OCI-LY7 (cell line): ENCODE measurements around the gene CSNK1G1. TPM values are rescaled to one million over a fixed set of nuclear protein-coding genes. Genes with fewer than 3 reads are reported as not detected.
A peak's percentile ranks its signal among the peaks of the same experiment; 100 is the strongest.

Experiments
- BruUV-seq: library from RNA; stranded (reverse); fragments of 400-500 nt; replicated peaks from 2 replicates; lab custom pipeline; 2021; lab: Mats Ljungman, UMichigan
- CTCF ChIA-PET: fragments of 300-600 bp; sonication (Branson Sonifier 250); formaldehyde crosslinking; loops from one replicate; lab custom pipeline; 2022; ENCODE audit warnings: antibody characterized with exemption; ENCODE audit not compliant: unreplicated experiment; lab: Charles Lee
- POLR2A ChIA-PET: fragments of 300-600 bp; sonication (Branson Sonifier 250); formaldehyde crosslinking; loops from one replicate; lab custom pipeline; 2022; ENCODE audit warnings: antibody characterized with exemption; lab: Charles Lee
- DNase-seq: peaks from one replicate; pipeline ENCODE4 v3.0.0-alpha.2; 2015; ENCODE audit warnings: low spot score
- H2AFZ ChIP-seq: fragments of 200-600 bp; sonication (generic), shearing (Covaris generic); 2 replicates; pipeline ENCODE4 v1.6.1; 2014; ENCODE audit warnings: mild to moderate bottlenecking, antibody characterized with exemption, low read length, moderate library complexity
- H3K27ac ChIP-seq: fragments of 200-600 bp; sonication (generic); 2 replicates; pipeline ENCODE4 v1.5.1; 2014; ENCODE audit warnings: mixed run types, low read depth, mild to moderate bottlenecking, moderate library complexity, low read length, inconsistent platforms; ENCODE audit not compliant: poor library complexity, severe bottlenecking
- H3K36me3 ChIP-seq: fragments of 200-600 bp; sonication (generic); 2 replicates; pipeline ENCODE4 v1.6.1; 2014; ENCODE audit warnings: mild to moderate bottlenecking, antibody characterized with exemption, low read length, moderate library complexity, mixed read lengths; ENCODE audit not compliant: insufficient read depth
- H3K4me1 ChIP-seq: fragments of 200-600 bp; sonication (generic); 2 replicates; pipeline ENCODE4 v1.5.1; 2014; ENCODE audit warnings: mild to moderate bottlenecking, low read length; ENCODE audit not compliant: insufficient read depth, poor library complexity, severe bottlenecking
- H3K4me2 ChIP-seq: fragments of 200-600 bp; sonication (generic); 2 replicates; pipeline ENCODE4 v1.6.1; 2014; ENCODE audit warnings: mild to moderate bottlenecking, low read length
- H3K4me3 ChIP-seq: fragments of 200-600 bp; sonication (generic); 2 replicates; pipeline ENCODE4 v1.5.1; 2014; ENCODE audit warnings: mild to moderate bottlenecking, low read depth, low read length; ENCODE audit not compliant: poor library complexity, severe bottlenecking
- H3K79me2 ChIP-seq: fragments of 200-600 bp; sonication (generic); 2 replicates; pipeline ENCODE4 v1.6.1; 2016; ENCODE audit warnings: low read depth, mild to moderate bottlenecking, low read length, moderate library complexity, mixed read lengths; ENCODE audit not compliant: insufficient read depth
- H3K9me2 ChIP-seq: fragments of 200-600 bp; sonication (generic); 2 replicates; pipeline ENCODE4 v1.6.1; 2016; ENCODE audit warnings: mild to moderate bottlenecking, low read length, mixed read lengths; ENCODE audit not compliant: insufficient read depth
- H3K9me3 ChIP-seq: fragments of 200-600 bp; sonication (generic); 2 replicates; pipeline ENCODE4 v1.6.1; 2014; ENCODE audit warnings: mild to moderate bottlenecking, mixed run types, low read length, mixed read lengths
- H4K20me1 ChIP-seq: fragments of 200-600 bp; sonication (generic); 2 replicates; pipeline ENCODE4 v1.6.1; 2014; ENCODE audit warnings: mild to moderate bottlenecking, antibody characterized with exemption, low read length, moderate library complexity, mixed read lengths; ENCODE audit not compliant: insufficient read depth
- EZH2phosphoT487 ChIP-seq: fragments of 200-600 bp; sonication (generic); IDR thresholded peaks from 2 replicates; pipeline ENCODE4 v1.6.1; 2018; ENCODE audit warnings: low read depth, borderline replicate concordance, mild to moderate bottlenecking, mixed run types, antibody characterized with exemption, low read length, moderate library complexity, mixed read lengths
- intact Hi-C: fragments of 100-400 bp; cut with micrococcal nuclease; formaldehyde crosslinking; loops from one replicate; pipeline ENCODE4 v1.10.0; 2022; ENCODE audit not compliant: unreplicated experiment
- total RNA-seq, 2 experiments: library from RNA; depleted of rRNA in 1 of 2; stranded (reverse); fragments of >200 nt in 1 of 2; shearing (Covaris generic) in 1 of 2; gene quantifications; 2 replicates each; pipeline ENCODE4 v1.2.3, GENCODE V29; 2014 to 2022
- TF ChIP-seq, protein P1 (sequence below): fragments of 200-600 bp; sonication (generic); conservative IDR thresholded peaks from 2 replicates; pipeline ENCODE4 v1.5.1; 2014; ENCODE audit warnings: mild to moderate bottlenecking, antibody characterized with exemption, low read length, moderate library complexity, mixed read lengths

Gene CSNK1G1
- total RNA-seq, 2 experiments from 2014 or later, result 8.8 to 14.1 TPM

DNA sequence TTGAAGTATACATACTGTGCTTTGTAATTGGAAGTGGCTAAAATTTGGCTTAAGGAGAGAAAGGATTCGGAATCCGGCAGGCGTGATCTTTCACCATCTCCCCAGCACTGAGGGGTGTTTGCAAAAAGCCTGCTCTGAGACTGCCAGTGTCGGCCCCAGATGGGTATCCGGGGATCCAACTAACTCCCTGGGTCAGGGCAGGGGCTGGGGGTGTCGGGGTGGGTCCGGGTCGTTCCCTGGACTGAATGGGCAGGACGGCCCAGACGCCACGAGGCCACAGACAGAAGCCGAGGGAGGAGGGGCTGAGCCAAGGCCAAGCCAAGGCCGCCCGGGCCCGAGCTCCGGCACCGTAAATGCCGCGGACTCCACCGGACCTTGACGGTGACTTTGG lies 193.5 kb downstream of the CSNK1G1 start:
- no TSS peak for BruUV-seq
- 0 out of 2 replicates have a peak, but pooled peaks cover 3% of the 10 kb centered on the region for H4K20me1 ChIP-seq
- H3K27ac ChIP-seq, result peak overlapping the region; percentile 45
- peaks cover 27% of the 10 kb centered on the region for H3K79me2 ChIP-seq
- H3K4me2 ChIP-seq, result peak overlapping the region; percentile 74
- no peak for DNase-seq
- ChIA-PET POLR2A (interaction anchor here (1.2 to 2.0 kb wide), 2 partner anchors 10 to 13 kb away, joined by 3 to 14 read pairs; no protein-coding TSS in a partner anchor), CTCF (interaction anchor here (1.2 kb wide), 1 partner anchor 9 kb away, joined by 3 read pairs; no protein-coding TSS in a partner anchor)
- H3K9me3 ChIP-seq, result no peaks in the 10 kb centered on the region
- no peak overlapping the region for H2AFZ ChIP-seq
- H3K4me1 ChIP-seq, result peaks cover 35% of the 10 kb centered on the region
- intact Hi-C loops, result loop anchor here (2.0 to 5.0 kb wide), 2 partner anchors 195 to 224 kb away; partner anchors contain the start of genes CSNK1G1 and TRIP4
- TF ChIP-seq EZH2phosphoT487, result no peak
- TF ChIP-seq, protein P1, sequence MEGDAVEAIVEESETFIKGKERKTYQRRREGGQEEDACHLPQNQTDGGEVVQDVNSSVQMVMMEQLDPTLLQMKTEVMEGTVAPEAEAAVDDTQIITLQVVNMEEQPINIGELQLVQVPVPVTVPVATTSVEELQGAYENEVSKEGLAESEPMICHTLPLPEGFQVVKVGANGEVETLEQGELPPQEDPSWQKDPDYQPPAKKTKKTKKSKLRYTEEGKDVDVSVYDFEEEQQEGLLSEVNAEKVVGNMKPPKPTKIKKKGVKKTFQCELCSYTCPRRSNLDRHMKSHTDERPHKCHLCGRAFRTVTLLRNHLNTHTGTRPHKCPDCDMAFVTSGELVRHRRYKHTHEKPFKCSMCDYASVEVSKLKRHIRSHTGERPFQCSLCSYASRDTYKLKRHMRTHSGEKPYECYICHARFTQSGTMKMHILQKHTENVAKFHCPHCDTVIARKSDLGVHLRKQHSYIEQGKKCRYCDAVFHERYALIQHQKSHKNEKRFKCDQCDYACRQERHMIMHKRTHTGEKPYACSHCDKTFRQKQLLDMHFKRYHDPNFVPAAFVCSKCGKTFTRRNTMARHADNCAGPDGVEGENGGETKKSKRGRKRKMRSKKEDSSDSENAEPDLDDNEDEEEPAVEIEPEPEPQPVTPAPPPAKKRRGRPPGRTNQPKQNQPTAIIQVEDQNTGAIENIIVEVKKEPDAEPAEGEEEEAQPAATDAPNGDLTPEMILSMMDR, result no peak
- H3K9me2 ChIP-seq, result no peaks in the 10 kb centered on the region
- peak overlapping the region; percentile 86 for H3K4me3 ChIP-seq
- H3K36me3 ChIP-seq, result peaks cover 38% of the 10 kb centered on the region

DNA sequence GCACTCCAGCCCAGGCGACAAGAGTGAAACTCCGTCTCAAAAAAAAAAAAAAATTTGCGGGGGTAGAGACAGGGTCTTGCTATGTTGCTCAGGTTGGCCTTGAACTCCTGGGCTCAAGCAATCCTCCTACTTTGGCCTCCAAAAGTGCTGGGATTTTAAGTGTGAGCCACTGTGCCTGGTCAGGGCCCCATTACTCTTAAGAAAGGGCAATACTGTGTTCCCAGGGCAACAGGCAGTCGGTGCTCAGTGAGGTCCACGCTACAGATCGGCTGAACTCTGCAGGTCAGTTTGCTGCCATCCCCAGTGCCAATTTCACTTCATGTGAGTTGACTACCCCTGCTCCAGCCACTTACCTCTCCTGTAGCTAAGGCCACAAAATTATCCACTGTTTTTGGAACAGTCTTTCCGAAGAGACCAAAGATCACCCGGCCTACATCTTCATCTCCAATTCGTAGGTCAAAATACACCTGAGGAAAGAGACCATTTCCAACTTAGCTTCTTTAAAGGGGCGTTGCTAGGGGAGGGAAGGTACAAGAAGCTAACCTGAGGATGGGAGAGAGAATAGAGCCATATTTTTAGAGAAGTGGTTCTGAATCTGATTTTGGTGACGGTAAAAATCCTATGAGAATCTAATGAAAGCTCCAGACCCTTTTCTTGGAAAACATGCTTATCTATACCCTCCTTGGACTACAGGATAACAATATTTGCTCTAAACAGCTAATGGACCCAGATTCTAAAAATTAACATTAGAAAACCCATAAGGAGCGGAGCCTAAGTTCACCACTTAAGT lies 194.1 kb downstream of the CSNK1G1 start:
- H3K4me1 ChIP-seq, result peaks cover 37% of the 10 kb centered on the region
- H3K9me2 ChIP-seq, result no peaks in the 10 kb centered on the region
- H3K4me3 ChIP-seq, result peak overlapping the region; percentile 86
- H3K4me2 ChIP-seq, result peak overlapping the region; percentile 74
- no peak for TF ChIP-seq EZH2phosphoT487
- TF ChIP-seq, protein P1, result no peak
- ChIA-PET POLR2A (interaction anchor here (1.0 to 2.0 kb wide), 2 partner anchors 12 to 51 kb away, joined by 3 to 14 read pairs; no protein-coding TSS in a partner anchor), CTCF (interaction anchor here (1.2 kb wide), 1 partner anchor 9 kb away, joined by 3 read pairs; no protein-coding TSS in a partner anchor)
- peak overlapping the region; percentile 45 for H3K27ac ChIP-seq
- BruUV-seq, result TSS peak; percentile 90
- intact Hi-C loops, result loop anchor here (2.0 to 5.0 kb wide), 2 partner anchors 195 to 225 kb away; partner anchors contain the start of genes CSNK1G1 and TRIP4
- peak; percentile 29 for DNase-seq
- H3K79me2 ChIP-seq, result peaks cover 27% of the 10 kb centered on the region
- no peaks in the 10 kb centered on the region for H3K9me3 ChIP-seq
- H4K20me1 ChIP-seq, result 0 out of 2 replicates have a peak, but pooled peaks cover 4% of the 10 kb centered on the region
- H3K36me3 ChIP-seq, result peaks cover 44% of the 10 kb centered on the region
- H2AFZ ChIP-seq, result no peak overlapping the region
